SK-N-SH (cell line): Measurements from ENCODE around the gene ZMAT2. TPM values are rescaled to one million over a fixed set of nuclear protein-coding genes. Genes with fewer than 3 reads are reported as not detected.
A peak's percentile ranks its signal among the peaks of the same experiment; 100 is the strongest.

ENCODE experiments used
- CTCF ChIA-PET: fragments of 300-600, 350-600 bp; formaldehyde crosslinking; extraction: SDS; loops from one replicate; lab custom pipeline; 2021; lab: Yijun Ruan, JAX
- POLR2A ChIA-PET: fragments of 350-600 bp; sonication (Branson Sonifier 250); formaldehyde crosslinking; extraction: SDS; loops from one replicate; lab custom pipeline; 2020; ENCODE audit warnings: antibody characterized with exemption, inconsistent platforms; lab: Yijun Ruan, JAX
- DNase-seq: peaks from one replicate; pipeline ENCODE4 v3.0.0; 2012
- H2AFZ ChIP-seq: fragments of 200-600 bp; sonication (generic); 2 replicates; pipeline ENCODE4 v1.8.1; 2016; ENCODE audit warnings: antibody characterized with exemption, mild to moderate bottlenecking, low read depth
- H3F3A ChIP-seq: fragments of 200-600 bp; sonication (generic); replicated peaks from 2 replicates; pipeline ENCODE3; 2016; ENCODE audit warnings: antibody characterized with exemption, mild to moderate bottlenecking; ENCODE audit not compliant: insufficient read depth
- H3K27ac ChIP-seq, 2 experiments: fragments of 200-500 bp in 1 of 2; fragments of 200-600 bp in 1 of 2; sonication (Bioruptor generic) in 1 of 2; sonication (generic), shearing (Covaris generic) in 1 of 2; 2 replicates each; pipeline versions ENCODE4 v1.5.1 to v1.6.1; 2014 to 2016; ENCODE audit warnings: low read depth in 2 of 2, inconsistent platforms in 1 of 2, low read length in 1 of 2, mild to moderate bottlenecking in 1 of 2, mixed read lengths in 1 of 2
- H3K27me3 ChIP-seq: fragments of 200-600 bp; sonication (generic), shearing (Covaris generic); 2 replicates; pipeline ENCODE4 v1.6.1; 2016; ENCODE audit warnings: mixed run types; ENCODE audit not compliant: insufficient read depth
- H3K36me3 ChIP-seq, 2 experiments: fragments of 200-500 bp in 1 of 2; fragments of 200-600 bp in 1 of 2; sonication (Bioruptor generic) in 1 of 2; sonication (generic) in 1 of 2; replicated peaks in 1 of 2; 2 replicates each; pipeline versions ENCODE3 to v1.5.1; 2014 to 2016; ENCODE audit warnings: low read length in 1 of 2, mild to moderate bottlenecking in 1 of 2; ENCODE audit not compliant: insufficient read depth in 2 of 2, control insufficient read depth in 1 of 2
- H3K4me1 ChIP-seq, 2 experiments: fragments of 200-500 bp in 1 of 2; fragments of 200-600 bp in 1 of 2; sonication (Bioruptor generic) in 1 of 2; sonication (generic), shearing (Covaris generic) in 1 of 2; 2 replicates each; pipeline versions ENCODE4 v1.5.1 to v1.6.1; 2014 to 2016; ENCODE audit warnings: low read depth in 1 of 2, low read length in 1 of 2, mixed run types in 1 of 2; ENCODE audit not compliant: insufficient read depth in 2 of 2, control insufficient read depth in 1 of 2
- H3K4me2 ChIP-seq: fragments of 200-600 bp; sonication (generic), shearing (Covaris generic); 2 replicates; pipeline ENCODE4 v1.6.1; 2017; ENCODE audit warnings: mixed run types
- H3K4me3 ChIP-seq, 2 experiments: fragments of 200-500 bp in 1 of 2; fragments of 200-600 bp in 1 of 2; sonication (Bioruptor generic) in 1 of 2; sonication (generic), shearing (Covaris generic) in 1 of 2; 2 replicates each; pipeline versions ENCODE4 v1.5.1 to v1.8.1; 2014 to 2016; ENCODE audit warnings: low read depth in 2 of 2, inconsistent platforms in 1 of 2, low read length in 1 of 2, mild to moderate bottlenecking in 1 of 2, mixed read lengths in 1 of 2, moderate library complexity in 1 of 2
- H3K79me2 ChIP-seq: fragments of 200-600 bp; sonication (generic); 2 replicates; pipeline ENCODE4 v1.8.1; 2017; ENCODE audit warnings: mild to moderate bottlenecking; ENCODE audit not compliant: insufficient read depth
- H3K9ac ChIP-seq: fragments of 200-600 bp; sonication (generic); 2 replicates; pipeline ENCODE4 v1.6.1; 2017; ENCODE audit warnings: mixed run types
- H3K9me2 ChIP-seq: fragments of 200-600 bp; sonication (generic); 2 replicates; pipeline ENCODE4 v1.6.1; 2017; ENCODE audit warnings: mixed run types
- H3K9me3 ChIP-seq: fragments of 200-600 bp; sonication (generic); 2 replicates; pipeline ENCODE4 v1.6.1; 2017; ENCODE audit warnings: mixed run types, mild to moderate bottlenecking, moderate library complexity
- H4K20me1 ChIP-seq: fragments of 200-600 bp; sonication (generic); 2 replicates; pipeline ENCODE4 v1.6.1; 2017; ENCODE audit warnings: mild to moderate bottlenecking, mixed run types; ENCODE audit not compliant: insufficient read depth
- IRF3 ChIP-seq: fragments of 150-350 bp; IDR thresholded peaks from 2 replicates; pipeline ENCODE4 v1.6.1; 2016; ENCODE audit warnings: mild to moderate bottlenecking, low read depth, low read length
- POLR2AphosphoS5 ChIP-seq: IDR thresholded peaks from 2 replicates; pipeline ENCODE4 v1.6.1; 2012; ENCODE audit warnings: low read depth, low read length
- RFX5 ChIP-seq: IDR thresholded peaks from 2 replicates; pipeline ENCODE4 v1.6.1; 2012; ENCODE audit warnings: mild to moderate bottlenecking, improper control_type of control experiment, low read length
- TAF1 ChIP-seq: IDR thresholded peaks from 2 replicates; pipeline ENCODE4 v1.6.1; 2012; ENCODE audit warnings: low read depth, mild to moderate bottlenecking, low read length, moderate library complexity, borderline replicate concordance
- USF1 ChIP-seq: IDR thresholded peaks from 2 replicates; pipeline ENCODE4 v1.4.0; 2012; ENCODE audit warnings: low read depth, borderline replicate concordance
- WGBS: methylation state at CpG from one replicate; pipeline ENCODE4 v1.1.6; 2017; ENCODE audit warnings: low lambda C conversion rate; 5-methylcytosine and 5-hydroxymethylcytosine counted together
- polyA plus RNA-seq, 3 experiments: library from polyadenylated mRNA; depleted of rRNA; stranded (reverse); fragments of >200 nt; gene quantifications; 2 replicates each; pipeline ENCODE4 v1.2.3, GENCODE V29; 2012

The ZMAT2 gene
- polyA plus RNA-seq, 1 of the 3 experiments (the other 2 are of a cell fraction) = 30.9 TPM

- Histone ChIP-seq H3K9me2 (no peaks in the 10 kb centered on the region), H3K4me2 (no peak within 1 kb of the TSS), H3K36me3 (peaks cover 38 to 90% of the 10 kb centered on the region in 2 experiments), H3K9me3 (no peaks in the 10 kb centered on the region), H3K9ac (no peak within 1 kb of the TSS), H3K4me3 (no peak within 1 kb of the TSS), H3F3A (peaks cover 3% of the 10 kb centered on the region), H4K20me1 (no peaks in the 10 kb centered on the region), H3K27me3 (no peaks in the 10 kb centered on the region), H3K27ac (no peak within 1 kb of the TSS; a peak in 1 of 4 replicates), H3K4me1 (no peaks in the 10 kb centered on the region), H3K79me2 (peaks cover 3% of the 10 kb centered on the region; the same call in 1 of the 2 replicates), H2AFZ (no peak within 1 kb of the TSS)
- WGBS = 93% methylated on average over 42 of the region's 45 CpGs
- TF ChIP-seq POLR2AphosphoS5 (0 out of 2 replicates have a peak, but pooled peaks have one; percentile 7), IRF3 (no peak)
- CTCF ChIA-PET = interaction anchor here (2.2 kb wide), 1 partner anchor 13 kb away, joined by 5 read pairs; no protein-coding TSS in a partner anchor
- peak; percentile 55 for DNase-seq
- POLR2A ChIA-PET = interaction anchor here (1.5 to 2.6 kb wide), 2 partner anchors 9 to 18 kb away, joined by 4 to 11 read pairs; partner anchors contain the start of genes HARS1, HARS2 and WDR55
Measured at GRCh38 chr5:140673187-140673976, 26.9 kb upstream of the ZMAT2 start, which contains the start of gene DND1. DND1 (minus strand) TSS chr5:140673576; CDS start chr5:140673542, 34 bp downstream.

GRCh38 chr5:140674211-140674610 lies 26.0 kb upstream of the ZMAT2 start:
- Histone ChIP-seq H3F3A (peaks cover 3% of the 10 kb centered on the region), H3K27me3 (no peaks in the 10 kb centered on the region), H3K4me1 (no peaks in the 10 kb centered on the region), H3K36me3 (peaks cover 37 to 87% of the 10 kb centered on the region in 2 experiments), H3K9me3 (no peaks in the 10 kb centered on the region), H3K9ac (no peak overlapping the region), H3K27ac (no peak overlapping the region; a peak in 1 of 4 replicates), H3K4me3 (no peak overlapping the region), H2AFZ (no peak overlapping the region), H3K9me2 (no peaks in the 10 kb centered on the region), H4K20me1 (no peaks in the 10 kb centered on the region), H3K4me2 (no peak overlapping the region), H3K79me2 (no peaks in the 10 kb centered on the region; the same call in 1 of the 2 replicates)
- no peak for DNase-seq
- ChIA-PET POLR2A (interaction anchor here (1.0 to 2.6 kb wide), 2 partner anchors 9 to 17 kb away, joined by 7 to 11 read pairs; partner anchors contain the start of genes HARS1 and HARS2), CTCF (interaction anchor here (1.3 kb wide), 1 partner anchor 34 kb away, joined by 4 read pairs; no protein-coding TSS in a partner anchor)
- TF ChIP-seq POLR2AphosphoS5 (0 out of 2 replicates have a peak, but pooled peaks have one; percentile 5), TAF1 (no peak)
- 92% methylated on average over 2 of the region's 2 CpGs for WGBS

GRCh38 chr5:140674629-140675028 lies 25.6 kb upstream of the ZMAT2 start:
- Histone ChIP-seq H2AFZ (no peak overlapping the region), H3F3A (peaks cover 2% of the 10 kb centered on the region), H3K9me3 (no peaks in the 10 kb centered on the region), H3K27me3 (no peaks in the 10 kb centered on the region), H3K9me2 (no peaks in the 10 kb centered on the region), H3K9ac (no peak overlapping the region), H3K4me3 (no peak overlapping the region), H4K20me1 (no peaks in the 10 kb centered on the region), H3K4me1 (no peaks in the 10 kb centered on the region), H3K4me2 (no peak overlapping the region), H3K27ac (no peak overlapping the region; a peak in 1 of 4 replicates), H3K79me2 (no peaks in the 10 kb centered on the region), H3K36me3 (peaks cover 37 to 87% of the 10 kb centered on the region in 2 experiments)
- DNase-seq = no peak
- TF ChIP-seq POLR2AphosphoS5 (0 out of 2 replicates have a peak, but pooled peaks have one; percentile 2), RFX5 (no peak), USF1 (no peak)
- POLR2A ChIA-PET = interaction anchor here (1.0 to 2.6 kb wide), 3 partner anchors 10 to 27 kb away, joined by 5 to 11 read pairs (median 7); partner anchors contain the start of genes HARS1, HARS2 and IK
- CTCF ChIA-PET = interaction anchor here (1.3 kb wide), 1 partner anchor 35 kb away, joined by 4 read pairs; no protein-coding TSS in a partner anchor
- 98% methylated on average over 4 of the region's 4 CpGs for WGBS
